Tibial nerve (tissue), 4 donors: ENCODE measurements around the gene PRDM2.

Experiments
- EP300 ChIP-seq, 2 donors: sonication (generic); formaldehyde crosslinking; IDR thresholded peaks; one replicate each; pipeline ENCODE4 v1.6.1; 2017; ENCODE audit warnings: antibody characterized with exemption in 2 of 2, mild to moderate bottlenecking in 1 of 2
- POLR2A ChIP-seq, 2 donors: fragments of 450-650 bp; IDR thresholded peaks; one replicate each; pipeline ENCODE4 v1.6.1; 2017; ENCODE audit warnings: antibody characterized with exemption in 2 of 2, mild to moderate bottlenecking in 2 of 2, moderate library complexity in 2 of 2
- TF ChIP-seq, protein P1 (sequence below), 5 experiments: fragments of 200-600 bp in 3 of 5; fragments of 450-650 bp in 2 of 5; sonication (generic) in 3 of 5; IDR thresholded peaks; one replicate each; pipeline ENCODE4 v1.5.1; 2016 to 2019; ENCODE audit warnings: antibody characterized with exemption in 5 of 5, mild to moderate bottlenecking in 3 of 5, moderate library complexity in 2 of 5

DNA sequence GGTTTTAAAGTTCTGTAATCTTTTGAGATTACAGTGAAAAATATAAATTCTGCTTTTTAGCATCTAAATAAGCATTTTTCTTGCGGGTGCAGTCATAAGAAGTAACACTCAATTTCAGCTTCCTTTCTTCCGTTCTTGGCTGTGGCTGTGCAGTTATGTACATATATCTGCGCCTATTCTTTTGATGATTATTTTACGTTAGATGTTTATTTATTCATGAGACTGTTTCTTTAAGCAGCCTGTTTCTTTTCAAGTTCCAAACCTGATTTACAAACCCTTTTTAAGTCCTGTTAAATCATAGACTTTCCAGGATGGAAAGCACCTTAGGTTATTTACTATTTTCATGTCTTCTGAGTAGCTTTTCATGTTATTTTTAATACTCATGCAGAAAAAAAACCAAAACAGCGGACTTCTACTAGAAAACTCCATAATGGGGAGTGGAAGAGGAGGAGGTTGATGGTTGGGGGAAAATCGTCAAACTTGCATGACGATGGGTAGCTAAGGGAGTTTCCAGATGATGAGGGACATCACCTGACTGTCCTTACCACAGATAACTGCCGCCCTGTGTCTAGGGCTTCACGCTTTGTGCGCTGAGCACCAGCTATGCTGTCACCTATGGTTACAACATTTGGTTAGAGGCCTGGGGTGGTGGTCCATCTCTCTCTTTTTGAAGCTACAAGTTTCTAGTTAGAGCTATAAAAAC lies 2.6 kb downstream of the PRDM2 start:
- TF ChIP-seq POLR2A (IDR thresholded peaks at IDR 0.05) = no peak
- TF ChIP-seq, protein P1, sequence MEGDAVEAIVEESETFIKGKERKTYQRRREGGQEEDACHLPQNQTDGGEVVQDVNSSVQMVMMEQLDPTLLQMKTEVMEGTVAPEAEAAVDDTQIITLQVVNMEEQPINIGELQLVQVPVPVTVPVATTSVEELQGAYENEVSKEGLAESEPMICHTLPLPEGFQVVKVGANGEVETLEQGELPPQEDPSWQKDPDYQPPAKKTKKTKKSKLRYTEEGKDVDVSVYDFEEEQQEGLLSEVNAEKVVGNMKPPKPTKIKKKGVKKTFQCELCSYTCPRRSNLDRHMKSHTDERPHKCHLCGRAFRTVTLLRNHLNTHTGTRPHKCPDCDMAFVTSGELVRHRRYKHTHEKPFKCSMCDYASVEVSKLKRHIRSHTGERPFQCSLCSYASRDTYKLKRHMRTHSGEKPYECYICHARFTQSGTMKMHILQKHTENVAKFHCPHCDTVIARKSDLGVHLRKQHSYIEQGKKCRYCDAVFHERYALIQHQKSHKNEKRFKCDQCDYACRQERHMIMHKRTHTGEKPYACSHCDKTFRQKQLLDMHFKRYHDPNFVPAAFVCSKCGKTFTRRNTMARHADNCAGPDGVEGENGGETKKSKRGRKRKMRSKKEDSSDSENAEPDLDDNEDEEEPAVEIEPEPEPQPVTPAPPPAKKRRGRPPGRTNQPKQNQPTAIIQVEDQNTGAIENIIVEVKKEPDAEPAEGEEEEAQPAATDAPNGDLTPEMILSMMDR (IDR thresholded peaks at IDR 0.05) = no peak
- TF ChIP-seq EP300 (IDR thresholded peaks at IDR 0.05) = no peak
